HCT116 (cell line): Measurements from ENCODE around the gene ABHD12. TPM values are rescaled to one million over a fixed set of nuclear protein-coding genes. Genes with fewer than 3 reads are reported as not detected.

Experiments used
- ATAC-seq: fragments of 200-7000 bp; cut with Tn5 transposase; 2 replicates; pipeline ENCODE4 v1.9.1; 2020; ENCODE audit warnings: mild to moderate bottlenecking, moderate library complexity
- BruUV-seq: library from RNA; stranded (reverse); fragments of 400-500 nt; replicated peaks from 2 replicates; lab custom pipeline; 2021; lab: Mats Ljungman, UMichigan
- CTCF ChIA-PET: fragments of 300-600 bp; sonication (Branson Sonifier 250); formaldehyde crosslinking; loops from one replicate; lab custom pipeline; 2021; ENCODE audit warnings: antibody characterized with exemption; lab: Charles Lee
- POLR2A ChIA-PET: fragments of 300-600, 350-600 bp; sonication (Branson Sonifier 250); formaldehyde crosslinking; loops from one replicate; lab custom pipeline; 2021; ENCODE audit warnings: antibody characterized with exemption; lab: Charles Lee
- RAD21 ChIA-PET, 2 experiments: fragments of 300-600 bp; sonication (Branson Sonifier 250); formaldehyde crosslinking; loops; one replicate each; lab custom pipeline; 2023; ENCODE audit warnings: low total read pairs in 2 of 2; ENCODE audit not compliant: uncharacterized antibody in 2 of 2, unreplicated experiment in 2 of 2, low non-redundant PET in 1 of 2; lab: Charles Lee
- DNase-seq: peaks from one replicate; pipeline ENCODE4 v3.0.0-alpha.2; 2010; ENCODE audit warnings: low read depth, low spot score
- H2AFZ ChIP-seq: fragments of 200-600 bp; shearing (Covaris generic), sonication (generic); 2 replicates; pipeline ENCODE4 v1.6.1; 2017; ENCODE audit warnings: low read depth, mixed run types, mixed read lengths, antibody characterized with exemption, low read length; ENCODE audit not compliant: poor library complexity, severe bottlenecking
- H3K27ac ChIP-seq: 2 replicates; pipeline ENCODE4 v1.5.1; 2012; ENCODE audit warnings: low read depth, low read length
- H3K27me3 ChIP-seq: fragments of 200-600 bp; sonication (generic); 2 replicates; pipeline ENCODE4 v1.6.1; 2016; ENCODE audit warnings: mixed run types, low read length, mixed read lengths; ENCODE audit not compliant: insufficient read depth
- H3K36me3 ChIP-seq, 2 experiments: fragments of 200-500 bp in 1 of 2; fragments of 200-600 bp in 1 of 2; sonication (Bioruptor generic) in 1 of 2; sonication (generic) in 1 of 2; 2 replicates each; pipeline versions ENCODE4 v1.5.1 to v1.6.1; 2014 to 2016; ENCODE audit warnings: low read length in 2 of 2, inconsistent platforms in 1 of 2, mixed read lengths in 1 of 2, mixed run types in 1 of 2; ENCODE audit not compliant: insufficient read depth in 2 of 2, control insufficient read depth in 1 of 2
- H3K4me1 ChIP-seq, 2 experiments: fragments of 200-600 bp in 1 of 2; sonication (generic) in 1 of 2; 2 replicates each; pipeline versions ENCODE4 v1.5.1 to v1.6.1; 2012 to 2017; ENCODE audit warnings: low read length in 2 of 2, inconsistent platforms in 1 of 2, mild to moderate bottlenecking in 1 of 2, mixed read lengths in 1 of 2, mixed run types in 1 of 2, moderate library complexity in 1 of 2; ENCODE audit not compliant: insufficient read depth in 2 of 2, control insufficient read depth in 1 of 2
- H3K4me2 ChIP-seq: fragments of 200-600 bp; sonication (generic); 2 replicates; pipeline ENCODE4 v1.6.1; 2017; ENCODE audit warnings: mixed run types, low read length, mixed read lengths
- H3K4me3 ChIP-seq, 2 experiments: fragments of 200-600 bp in 1 of 2; sonication (generic) in 1 of 2; replicated peaks in 1 of 2; 2 replicates each; pipeline ENCODE4 v1.5.1; 2011 to 2016; ENCODE audit warnings: low read length in 2 of 2, control low read depth in 1 of 2, low read depth in 1 of 2, mild to moderate bottlenecking in 1 of 2, mixed read lengths in 1 of 2, mixed run types in 1 of 2
- H3K79me2 ChIP-seq: fragments of 200-600 bp; sonication (generic); 2 replicates; pipeline ENCODE4 v1.6.1; 2017; ENCODE audit warnings: mild to moderate bottlenecking, mixed run types, low read length, moderate library complexity, mixed read lengths; ENCODE audit not compliant: insufficient read depth
- H3K9ac ChIP-seq: fragments of 200-600 bp; sonication (generic); 2 replicates; pipeline ENCODE4 v1.6.1; 2016; ENCODE audit warnings: low read length, mixed read lengths
- H3K9me2 ChIP-seq: fragments of 200-600 bp; sonication (generic), shearing (Covaris generic); 2 replicates; pipeline ENCODE4 v1.6.1; 2017; ENCODE audit warnings: mixed run types, mild to moderate bottlenecking, moderate library complexity; ENCODE audit not compliant: insufficient read depth
- H3K9me3 ChIP-seq, 2 experiments: fragments of 200-500 bp in 1 of 2; fragments of 200-600 bp in 1 of 2; sonication (Bioruptor generic) in 1 of 2; sonication (generic) in 1 of 2; 2 replicates each; pipeline ENCODE4 v1.6.1; 2014 to 2017; ENCODE audit warnings: low read length in 2 of 2, mixed read lengths in 2 of 2, inconsistent platforms in 1 of 2, low read depth in 1 of 2, mild to moderate bottlenecking in 1 of 2, mixed run types in 1 of 2, moderate library complexity in 1 of 2; ENCODE audit not compliant: control insufficient read depth in 1 of 2, insufficient read depth in 1 of 2
- H4K20me1 ChIP-seq: fragments of 200-600 bp; sonication (generic), shearing (Covaris generic); 2 replicates; pipeline ENCODE4 v1.6.1; 2017; ENCODE audit warnings: mixed run types, mild to moderate bottlenecking, moderate library complexity; ENCODE audit not compliant: insufficient read depth
- EGR1 ChIP-seq: IDR thresholded peaks from 2 replicates; pipeline ENCODE4 v1.6.1; 2012; ENCODE audit warnings: low read depth
- EZH2phosphoT487 ChIP-seq: fragments of 200-600 bp; IDR thresholded peaks from 2 replicates; pipeline ENCODE4 v1.6.1; 2018; ENCODE audit warnings: antibody characterized with exemption, borderline replicate concordance
- FOSL1 ChIP-seq: IDR thresholded peaks from 2 replicates; pipeline ENCODE4 v1.6.1; 2012; ENCODE audit warnings: low read depth
- JUND ChIP-seq: IDR thresholded peaks from 2 replicates; pipeline ENCODE4 v1.6.1; 2012
- POLR2A ChIP-seq: IDR thresholded peaks from 2 replicates; pipeline ENCODE4 v1.7.0; 2011; ENCODE audit warnings: borderline replicate concordance; ENCODE audit not compliant: insufficient read depth, insufficient read length; ENCODE audit errors: extremely low read depth
- POLR2AphosphoS5 ChIP-seq: IDR thresholded peaks from 2 replicates; pipeline ENCODE4 v1.6.1; 2011; ENCODE audit warnings: mild to moderate bottlenecking, low read depth, low read length, moderate library complexity
- SIN3A ChIP-seq: IDR thresholded peaks from 2 replicates; pipeline ENCODE4 v1.6.1; 2012; ENCODE audit warnings: low read depth
- SP1 ChIP-seq: IDR thresholded peaks from 2 replicates; pipeline ENCODE4 v1.6.1; 2012; ENCODE audit warnings: low read depth
- SRF ChIP-seq: IDR thresholded peaks from 2 replicates; pipeline ENCODE4 v1.6.1; 2012; ENCODE audit warnings: low read depth
- TCF7L2 ChIP-seq: IDR thresholded peaks from 2 replicates; pipeline ENCODE4 v1.7.0; 2011; ENCODE audit warnings: borderline replicate concordance, inconsistent platforms; ENCODE audit not compliant: insufficient read depth, insufficient read length; ENCODE audit errors: extremely low read depth
- ZFX ChIP-seq: fragments of 450-650 bp; IDR thresholded peaks from 2 replicates; pipeline ENCODE4 v1.6.1; 2017
- ZNF274 ChIP-seq: fragments of 200-500 bp; sonication (Bioruptor generic); IDR thresholded peaks from 2 replicates; pipeline ENCODE4 v1.6.1; 2014; ENCODE audit warnings: mild to moderate bottlenecking, low read depth, low read length, inconsistent platforms
- intact Hi-C: fragments of 100-400 bp; cut with micrococcal nuclease; formaldehyde crosslinking; loops from 2 replicates; pipeline ENCODE4 v1.10.0; 2022
- total RNA-seq: library from RNA; stranded (reverse); gene quantifications from one replicate; pipeline ENCODE4 v1.2.1, GENCODE V29; 2021; ENCODE audit not compliant: unreplicated experiment
- TF ChIP-seq, protein P1 (sequence below): IDR thresholded peaks from 2 replicates; pipeline ENCODE4 v1.6.1; 2012; ENCODE audit warnings: low read depth
- TF ChIP-seq, protein P2 (sequence below), 3 experiments: fragments of 200-600 bp in 1 of 3; sonication (generic) in 1 of 3; IDR thresholded peaks in 2 of 3; conservative IDR thresholded peaks in 1 of 3; 2 replicates each; pipeline ENCODE4 v1.5.1; 2012 to 2017; ENCODE audit warnings: low read depth in 2 of 3, low read length in 2 of 3, antibody characterized with exemption in 1 of 3, borderline replicate concordance in 1 of 3, control low read depth in 1 of 3, mild to moderate bottlenecking in 1 of 3, mixed read lengths in 1 of 3, mixed run types in 1 of 3, moderate library complexity in 1 of 3; ENCODE audit not compliant: insufficient read depth in 1 of 3
- TF ChIP-seq, protein P3 (sequence below): IDR thresholded peaks from 2 replicates; pipeline ENCODE4 v1.6.1; 2012

Gene ABHD12
- total RNA-seq, 1 experiment from 2014 or later: 31.7 TPM

DNA sequence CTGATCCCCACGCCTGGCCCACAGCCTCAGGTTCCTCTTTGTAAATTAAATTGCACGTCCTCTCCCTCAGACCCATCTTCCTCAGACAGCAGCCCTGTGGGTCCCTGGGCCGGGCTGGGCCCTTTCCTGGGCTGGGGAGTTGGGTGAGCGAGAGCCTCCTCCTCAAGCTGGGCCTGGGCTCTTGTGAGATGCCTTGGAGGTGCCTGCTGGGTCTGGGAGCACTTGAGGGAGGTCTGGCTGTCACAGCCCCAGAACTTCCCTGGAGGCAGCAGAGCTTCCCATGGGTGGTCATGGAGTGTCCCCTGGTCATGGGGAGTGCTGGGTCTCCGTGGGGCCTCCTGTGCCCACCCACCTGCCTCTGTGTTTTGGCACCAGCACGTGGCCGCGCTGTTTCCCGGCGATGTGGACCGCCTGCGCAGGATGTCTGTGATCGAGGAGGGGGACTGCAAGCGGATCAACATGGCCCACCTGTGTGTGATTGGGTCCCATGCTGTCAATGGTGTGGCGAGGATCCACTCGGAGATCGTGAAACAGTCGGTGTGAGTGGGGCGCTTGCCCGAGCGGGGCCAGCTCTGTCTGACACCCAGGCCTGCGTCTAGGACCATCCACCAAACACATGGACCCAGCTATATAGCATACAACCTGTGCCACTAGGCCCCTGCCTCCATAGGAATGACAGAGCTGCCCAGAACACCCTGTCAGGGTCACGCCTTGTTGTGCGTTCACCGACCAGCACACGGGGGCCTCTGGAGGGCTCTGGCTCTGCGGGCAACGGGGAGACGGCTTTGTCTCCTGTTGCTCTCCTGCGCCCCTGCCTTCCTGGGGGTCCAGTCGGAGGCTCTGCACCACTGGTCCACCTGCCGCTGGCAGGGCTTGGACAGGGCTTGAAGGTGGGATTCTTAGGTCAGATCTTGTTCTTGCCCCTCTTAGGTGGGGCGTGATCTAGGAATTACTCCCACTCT lies 109.8 kb downstream of the ABHD12 start:
- Histone ChIP-seq H3K9ac (no peak overlapping the region), H3K79me2 (no peaks in the 10 kb centered on the region)

More for the DNA sequence above, 109.8 kb downstream of the ABHD12 start:
- H3K36me3 ChIP-seq: peaks cover 3 to 8% of the 10 kb centered on the region in 2 experiments; a peak in 3 of 4 replicates
- BruUV-seq: no TSS peak
- H3K27ac ChIP-seq: no peak overlapping the region
- H3K9me2 ChIP-seq: no peaks in the 10 kb centered on the region
- H3K27me3 ChIP-seq: no peaks in the 10 kb centered on the region
- H3K9me3 ChIP-seq: no peaks in the 10 kb centered on the region
- ChIA-PET POLR2A (no interaction called here), CTCF (no interaction called here), RAD21 (no interaction called here)
- H4K20me1 ChIP-seq: no peaks in the 10 kb centered on the region
- H2AFZ ChIP-seq: no peak overlapping the region
- TF ChIP-seq SP1 (no peak), ZFX (no peak), SIN3A (no peak), TCF7L2 (no peak), JUND (no peak), FOSL1 (no peak), ZNF274 (no peak), EZH2phosphoT487 (no peak), EGR1 (no peak), POLR2AphosphoS5 (no peak), POLR2A (no peak), SRF (no peak)
- TF ChIP-seq, protein P1, sequence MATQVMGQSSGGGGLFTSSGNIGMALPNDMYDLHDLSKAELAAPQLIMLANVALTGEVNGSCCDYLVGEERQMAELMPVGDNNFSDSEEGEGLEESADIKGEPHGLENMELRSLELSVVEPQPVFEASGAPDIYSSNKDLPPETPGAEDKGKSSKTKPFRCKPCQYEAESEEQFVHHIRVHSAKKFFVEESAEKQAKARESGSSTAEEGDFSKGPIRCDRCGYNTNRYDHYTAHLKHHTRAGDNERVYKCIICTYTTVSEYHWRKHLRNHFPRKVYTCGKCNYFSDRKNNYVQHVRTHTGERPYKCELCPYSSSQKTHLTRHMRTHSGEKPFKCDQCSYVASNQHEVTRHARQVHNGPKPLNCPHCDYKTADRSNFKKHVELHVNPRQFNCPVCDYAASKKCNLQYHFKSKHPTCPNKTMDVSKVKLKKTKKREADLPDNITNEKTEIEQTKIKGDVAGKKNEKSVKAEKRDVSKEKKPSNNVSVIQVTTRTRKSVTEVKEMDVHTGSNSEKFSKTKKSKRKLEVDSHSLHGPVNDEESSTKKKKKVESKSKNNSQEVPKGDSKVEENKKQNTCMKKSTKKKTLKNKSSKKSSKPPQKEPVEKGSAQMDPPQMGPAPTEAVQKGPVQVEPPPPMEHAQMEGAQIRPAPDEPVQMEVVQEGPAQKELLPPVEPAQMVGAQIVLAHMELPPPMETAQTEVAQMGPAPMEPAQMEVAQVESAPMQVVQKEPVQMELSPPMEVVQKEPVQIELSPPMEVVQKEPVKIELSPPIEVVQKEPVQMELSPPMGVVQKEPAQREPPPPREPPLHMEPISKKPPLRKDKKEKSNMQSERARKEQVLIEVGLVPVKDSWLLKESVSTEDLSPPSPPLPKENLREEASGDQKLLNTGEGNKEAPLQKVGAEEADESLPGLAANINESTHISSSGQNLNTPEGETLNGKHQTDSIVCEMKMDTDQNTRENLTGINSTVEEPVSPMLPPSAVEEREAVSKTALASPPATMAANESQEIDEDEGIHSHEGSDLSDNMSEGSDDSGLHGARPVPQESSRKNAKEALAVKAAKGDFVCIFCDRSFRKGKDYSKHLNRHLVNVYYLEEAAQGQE: no peak
- TF ChIP-seq, protein P2, sequence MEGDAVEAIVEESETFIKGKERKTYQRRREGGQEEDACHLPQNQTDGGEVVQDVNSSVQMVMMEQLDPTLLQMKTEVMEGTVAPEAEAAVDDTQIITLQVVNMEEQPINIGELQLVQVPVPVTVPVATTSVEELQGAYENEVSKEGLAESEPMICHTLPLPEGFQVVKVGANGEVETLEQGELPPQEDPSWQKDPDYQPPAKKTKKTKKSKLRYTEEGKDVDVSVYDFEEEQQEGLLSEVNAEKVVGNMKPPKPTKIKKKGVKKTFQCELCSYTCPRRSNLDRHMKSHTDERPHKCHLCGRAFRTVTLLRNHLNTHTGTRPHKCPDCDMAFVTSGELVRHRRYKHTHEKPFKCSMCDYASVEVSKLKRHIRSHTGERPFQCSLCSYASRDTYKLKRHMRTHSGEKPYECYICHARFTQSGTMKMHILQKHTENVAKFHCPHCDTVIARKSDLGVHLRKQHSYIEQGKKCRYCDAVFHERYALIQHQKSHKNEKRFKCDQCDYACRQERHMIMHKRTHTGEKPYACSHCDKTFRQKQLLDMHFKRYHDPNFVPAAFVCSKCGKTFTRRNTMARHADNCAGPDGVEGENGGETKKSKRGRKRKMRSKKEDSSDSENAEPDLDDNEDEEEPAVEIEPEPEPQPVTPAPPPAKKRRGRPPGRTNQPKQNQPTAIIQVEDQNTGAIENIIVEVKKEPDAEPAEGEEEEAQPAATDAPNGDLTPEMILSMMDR (IDR thresholded peaks at IDR 0.05 in 2 of 3, conservative IDR thresholded peaks at IDR 0.05 in 1 of 3; ENCODE audit: borderline replicate concordance in 1 of 3, insufficient read depth in 1 of 3, low read depth in 2 of 3, low read length in 2 of 3): no peak
- TF ChIP-seq, protein P3, sequence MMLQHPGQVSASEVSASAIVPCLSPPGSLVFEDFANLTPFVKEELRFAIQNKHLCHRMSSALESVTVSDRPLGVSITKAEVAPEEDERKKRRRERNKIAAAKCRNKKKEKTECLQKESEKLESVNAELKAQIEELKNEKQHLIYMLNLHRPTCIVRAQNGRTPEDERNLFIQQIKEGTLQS: no peak
- no peak overlapping the region for H3K4me2 ChIP-seq
- no peaks in the 10 kb centered on the region for H3K4me1 ChIP-seq
- DNase-seq (no peak), ATAC-seq (no peak)
- intact Hi-C loops: no loop called here
- no peak overlapping the region for H3K4me3 ChIP-seq
